Hepatocyte (in vitro differentiated cells): ENCODE data around the gene ZNF550.

ENCODE experiments used
- CTCF ChIP-seq: fragments of 200-600 bp; sonication (generic); IDR thresholded peaks from 2 replicates; pipeline ENCODE4 v1.5.1; 2016; ENCODE audit warnings: antibody characterized with exemption, mild to moderate bottlenecking; ENCODE audit not compliant: poor library complexity
- EZH2phosphoT487 ChIP-seq: fragments of 200-600 bp; sonication (generic); IDR thresholded peaks from one replicate; pipeline ENCODE4 v1.6.1; 2018; ENCODE audit warnings: antibody characterized with exemption, mild to moderate bottlenecking, low read depth, moderate library complexity; ENCODE audit not compliant: unreplicated experiment, severe bottlenecking

DNA sequence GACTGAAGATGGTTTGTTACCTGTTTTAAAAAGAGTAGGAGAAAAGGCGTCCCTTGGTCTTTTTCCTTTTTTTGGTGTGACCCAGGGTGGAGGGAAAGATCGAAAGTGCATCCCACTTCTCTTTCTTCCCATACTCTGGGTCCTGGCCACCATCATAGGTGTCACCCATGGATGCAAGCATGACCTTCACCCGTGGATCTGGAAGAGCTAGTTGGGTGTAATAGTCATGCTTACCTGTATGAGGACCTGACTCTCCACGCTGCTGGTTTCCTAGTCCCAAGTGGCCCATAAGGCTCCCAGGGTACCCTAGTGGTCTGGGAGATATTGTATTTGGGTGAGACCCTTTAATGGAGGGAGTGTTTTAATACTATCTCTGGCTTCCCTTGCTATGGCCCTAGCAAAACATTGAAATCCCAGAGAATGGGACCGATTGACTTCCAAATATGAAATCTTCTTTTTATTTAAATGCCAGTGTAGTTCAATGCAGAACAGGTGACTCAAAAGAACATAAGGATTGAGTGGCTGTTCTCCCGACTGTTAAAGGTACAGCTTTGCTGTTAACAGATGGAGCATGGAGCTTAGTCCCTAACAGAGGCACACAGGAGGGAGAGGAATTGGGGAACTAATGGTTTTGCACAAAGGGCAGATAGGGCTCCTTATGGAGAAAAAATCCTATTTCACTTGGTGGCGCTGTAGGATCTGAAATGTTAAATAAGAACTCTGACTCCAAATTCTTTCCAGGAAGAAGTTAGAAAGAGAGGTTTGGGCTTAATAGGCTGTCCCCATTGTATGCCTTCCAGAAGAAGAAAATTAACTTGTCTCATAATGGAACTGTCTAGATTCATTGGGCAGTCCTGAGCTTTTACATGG is 7.0 kb upstream of the ZNF550 start:
- TF ChIP-seq CTCF (no peak), EZH2phosphoT487 (no peak)
